ENCODE results near the gene ADAM10. TPM values are rescaled to one million over a fixed set of nuclear protein-coding genes. Genes with fewer than 3 reads are reported as not detected.

ADAM10 gene
- polyA plus RNA-seq, 1 donor (not counting 4 experiments of a cell fraction or from before 2014, with no cell fraction given): 198 TPM

GRCh38 chr15:58671186-58671585 is 78.3 kb downstream of the ADAM10 start:
- H3K4me2 ChIP-seq (ENCODE audit: control insufficient read depth, extremely low read depth, insufficient read depth, low read depth, low read length): no peak overlapping the region
- no peaks in the 10 kb centered on the region for H3K9me1 ChIP-seq (ENCODE audit: control insufficient read depth, extremely low read depth, insufficient read depth, low read length)
- dilution Hi-C loops (cut with MboI; ENCODE audit: extremely low pct_ligation_motif_present, low sequenced_read_pairs): no loop called here
- no peak overlapping the region for H3K4me3 ChIP-seq (ENCODE audit: control insufficient read depth in 2 of 3, extremely low read depth in 1 of 3, insufficient read depth in 2 of 3, low read depth in 1 of 3, low read length in 3 of 3)
- no peak for FAIRE-seq
- no peaks in the 10 kb centered on the region for H4K20me1 ChIP-seq (ENCODE audit: control insufficient read depth, extremely low read depth, insufficient read depth, low read length)
- no peak for DNase-seq (ENCODE audit: low read depth, low spot score)
- H3K9me3 ChIP-seq (ENCODE audit: control insufficient read depth, low read depth, low read length): no peaks in the 10 kb centered on the region
- no peaks in the 10 kb centered on the region for H3K79me2 ChIP-seq (ENCODE audit: control insufficient read depth, insufficient read depth, low read length)
- no peak for TF ChIP-seq EZH2 (IDR thresholded peaks at IDR 0.05; ENCODE audit: low read length)
- TF ChIP-seq CTCF (optimal IDR thresholded peaks at IDR 0.05 in 1 of 3, IDR thresholded peaks at IDR 0.05 in 1 of 3, conservative IDR thresholded peaks at IDR 0.05 in 1 of 3; ENCODE audit: extremely low read depth in 1 of 3, insufficient read depth in 2 of 3, low read length in 3 of 3): no peak
- H2AFZ ChIP-seq (ENCODE audit: control insufficient read depth, low read length): no peak overlapping the region
- no peaks in the 10 kb centered on the region for H3K4me1 ChIP-seq (ENCODE audit: control insufficient read depth, extremely low read depth, insufficient read depth, low read length)
- no peak overlapping the region for H3K27ac ChIP-seq (ENCODE audit: control insufficient read depth, insufficient read depth, low read length)
- H3K27me3 ChIP-seq (ENCODE audit: control insufficient read depth, extremely low read depth, insufficient read depth, low read length): no peaks in the 10 kb centered on the region
- no peak overlapping the region for H3K9ac ChIP-seq (ENCODE audit: control insufficient read depth, extremely low read depth, insufficient read depth, low read length)
- no peaks in the 10 kb centered on the region for H3K36me3 ChIP-seq (ENCODE audit: control insufficient read depth in 2 of 2, extremely low read depth in 1 of 2, insufficient read depth in 2 of 2, low read length in 2 of 2)

GRCh38 chr15:58669108-58669507 is 80.4 kb downstream of the ADAM10 start:
- no peak for FAIRE-seq
- H3K79me2 ChIP-seq (ENCODE audit: control insufficient read depth, insufficient read depth, low read length): no peaks in the 10 kb centered on the region
- H3K27ac ChIP-seq (ENCODE audit: control insufficient read depth, insufficient read depth, low read length): no peak overlapping the region

More at GRCh38 chr15:58669108-58669507, 80.4 kb downstream of the ADAM10 start:
- dilution Hi-C loops (cut with MboI; ENCODE audit: extremely low pct_ligation_motif_present, low sequenced_read_pairs): no loop called here
- no peak overlapping the region for H3K4me3 ChIP-seq (ENCODE audit: control insufficient read depth in 2 of 3, extremely low read depth in 1 of 3, insufficient read depth in 2 of 3, low read depth in 1 of 3, low read length in 3 of 3)
- no peaks in the 10 kb centered on the region for H3K27me3 ChIP-seq (ENCODE audit: control insufficient read depth, extremely low read depth, insufficient read depth, low read length)
- no peak for DNase-seq (ENCODE audit: low read depth, low spot score)
- H2AFZ ChIP-seq (ENCODE audit: control insufficient read depth, low read length): no peak overlapping the region
- no peaks in the 10 kb centered on the region for H3K9me3 ChIP-seq (ENCODE audit: control insufficient read depth, low read depth, low read length)
- H3K9ac ChIP-seq (ENCODE audit: control insufficient read depth, extremely low read depth, insufficient read depth, low read length): no peak overlapping the region
- no peaks in the 10 kb centered on the region for H3K4me1 ChIP-seq (ENCODE audit: control insufficient read depth, extremely low read depth, insufficient read depth, low read length)
- TF ChIP-seq EZH2 (IDR thresholded peaks at IDR 0.05; ENCODE audit: low read length) (no peak), CTCF (optimal IDR thresholded peaks at IDR 0.05 in 1 of 3, IDR thresholded peaks at IDR 0.05 in 1 of 3, conservative IDR thresholded peaks at IDR 0.05 in 1 of 3; ENCODE audit: extremely low read depth in 1 of 3, insufficient read depth in 2 of 3, low read length in 3 of 3) (no peak)
- H3K36me3 ChIP-seq (ENCODE audit: control insufficient read depth in 2 of 2, extremely low read depth in 1 of 2, insufficient read depth in 2 of 2, low read length in 2 of 2): no peaks in the 10 kb centered on the region
- no peaks in the 10 kb centered on the region for H3K9me1 ChIP-seq (ENCODE audit: control insufficient read depth, extremely low read depth, insufficient read depth, low read length)
- no peak overlapping the region for H3K4me2 ChIP-seq (ENCODE audit: control insufficient read depth, extremely low read depth, insufficient read depth, low read depth, low read length)
- H4K20me1 ChIP-seq (ENCODE audit: control insufficient read depth, extremely low read depth, insufficient read depth, low read length): no peaks in the 10 kb centered on the region
